GM19025 (cell line): ENCODE results near the gene MAP1LC3B.

Experiments
- ATAC-seq: cut with Tn5 transposase; IDR thresholded peaks from one replicate; pipeline ENCODE4 v1.9.1; 2021; ENCODE audit warnings: mild to moderate bottlenecking, low read depth, moderate library complexity; ENCODE audit not compliant: unreplicated experiment

MAP1LC3B gene

DNA sequence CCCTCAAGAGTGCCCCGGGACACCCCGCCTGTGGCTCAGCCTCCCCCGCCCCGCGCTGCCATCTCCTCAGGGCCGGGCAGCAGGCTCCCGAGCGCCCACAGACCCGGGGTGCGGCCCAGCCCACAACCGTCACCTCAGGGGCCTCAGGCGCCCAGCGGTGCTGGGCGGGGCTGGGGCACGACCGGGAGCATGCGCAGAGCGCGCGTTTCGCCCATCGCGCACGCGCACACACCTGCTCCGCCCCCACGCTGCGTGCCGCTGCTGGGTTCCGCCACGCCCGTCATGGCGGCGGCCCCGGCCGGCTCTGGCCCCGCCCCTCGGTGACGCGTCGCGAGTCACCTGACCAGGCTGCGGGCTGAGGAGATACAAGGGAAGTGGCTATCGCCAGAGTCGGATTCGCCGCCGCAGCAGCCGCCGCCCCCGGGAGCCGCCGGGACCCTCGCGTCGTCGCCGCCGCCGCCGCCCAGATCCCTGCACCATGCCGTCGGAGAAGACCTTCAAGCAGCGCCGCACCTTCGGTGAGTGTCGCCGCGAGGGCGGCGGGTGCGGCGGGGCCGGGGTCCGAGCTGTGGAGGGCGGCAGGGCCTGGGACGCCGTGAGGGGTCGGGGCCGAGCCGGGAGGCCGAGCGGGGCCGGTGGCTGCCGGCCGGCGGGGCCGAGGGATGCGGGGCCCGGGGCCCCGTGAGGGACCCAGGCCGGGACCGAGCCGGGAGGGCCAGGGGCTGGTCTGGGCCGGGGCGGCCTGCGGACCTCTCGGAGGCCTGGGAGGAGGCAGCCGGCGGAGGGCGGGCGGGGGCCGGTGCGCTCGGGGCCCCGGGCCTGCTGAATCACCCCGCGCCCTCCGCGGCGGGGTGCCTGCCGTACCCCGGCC is at the start of gene MAP1LC3B:
Gene MAP1LC3B, plus strand, starts transcription at position 387 of the 871 bp plus-strand sequence. Its CDS starts 92 bp downstream, at position 479.
- peak; percentile 60 for ATAC-seq

DNA sequence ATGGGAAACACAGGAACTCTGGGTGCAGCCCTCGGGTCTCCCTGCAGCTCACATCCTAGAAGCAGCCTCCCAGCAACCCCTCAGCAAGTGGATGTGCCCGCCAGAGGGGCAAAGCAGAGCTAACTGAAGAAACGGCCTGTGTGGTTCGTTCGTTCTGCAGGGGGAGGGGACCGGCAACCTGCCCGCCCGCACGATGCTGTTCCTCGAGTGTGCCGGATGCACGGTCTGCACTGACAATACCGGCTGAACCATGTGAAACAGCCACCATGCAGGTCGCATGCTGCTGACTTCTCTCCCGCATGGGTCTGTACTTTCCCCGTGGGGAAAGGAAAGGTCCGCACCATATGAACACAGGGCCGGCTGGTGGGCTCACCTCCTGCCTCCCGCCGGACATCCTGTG is 49.6 kb upstream of the MAP1LC3B start:
- no peak for ATAC-seq

DNA sequence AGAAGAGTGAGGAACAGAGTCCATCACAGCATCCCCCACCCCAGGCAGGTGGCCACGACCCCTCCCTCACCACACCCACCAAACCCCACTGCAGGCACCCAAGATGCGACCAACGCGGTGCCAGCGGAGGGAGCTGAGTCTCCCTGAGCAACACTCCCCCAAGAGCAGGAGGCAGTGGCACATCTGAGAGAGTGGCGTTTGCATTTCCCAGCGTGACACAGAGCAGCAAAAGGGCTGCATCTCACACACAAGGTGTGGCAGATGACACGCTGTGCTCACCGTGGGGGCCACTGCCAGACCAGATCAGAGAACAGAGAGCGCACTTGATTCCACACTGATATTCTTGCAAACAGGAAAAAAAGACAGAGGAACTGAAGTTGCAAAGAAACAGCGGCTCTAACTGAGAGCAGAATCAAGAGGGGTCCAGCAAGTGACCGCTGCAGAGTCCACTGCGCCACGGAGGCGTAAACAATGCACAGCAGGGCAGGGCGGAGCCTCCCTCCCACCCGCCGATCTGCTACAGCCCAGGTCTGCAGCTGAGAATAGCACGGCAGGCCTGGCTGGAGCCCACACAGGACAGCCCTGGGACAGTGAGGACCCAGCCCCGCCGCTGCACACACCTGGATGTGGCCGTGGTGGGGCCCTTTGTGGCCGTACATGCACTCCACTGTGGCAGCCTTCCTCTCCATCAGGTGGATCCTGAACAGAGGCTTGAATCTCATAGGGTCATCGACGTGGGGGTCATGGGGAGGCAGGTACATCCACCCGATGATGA is 49.0 kb upstream of the MAP1LC3B start:
- no peak for ATAC-seq

DNA sequence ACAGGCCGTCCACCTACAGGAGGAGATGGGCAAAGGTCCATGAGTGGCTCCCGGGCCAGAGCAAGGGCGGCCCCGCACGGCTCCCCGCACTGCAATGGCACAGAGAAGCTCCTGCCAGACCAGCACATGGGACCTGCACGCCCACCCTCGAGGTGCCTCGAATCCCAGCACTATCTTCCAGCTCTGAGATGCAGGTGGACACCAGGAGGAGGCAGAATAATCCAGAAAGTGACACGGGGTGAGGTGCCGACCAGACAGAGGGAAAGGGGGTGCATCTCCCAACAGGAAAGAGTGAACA is 48.4 kb upstream of the MAP1LC3B start:
- ATAC-seq, result no peak

DNA sequence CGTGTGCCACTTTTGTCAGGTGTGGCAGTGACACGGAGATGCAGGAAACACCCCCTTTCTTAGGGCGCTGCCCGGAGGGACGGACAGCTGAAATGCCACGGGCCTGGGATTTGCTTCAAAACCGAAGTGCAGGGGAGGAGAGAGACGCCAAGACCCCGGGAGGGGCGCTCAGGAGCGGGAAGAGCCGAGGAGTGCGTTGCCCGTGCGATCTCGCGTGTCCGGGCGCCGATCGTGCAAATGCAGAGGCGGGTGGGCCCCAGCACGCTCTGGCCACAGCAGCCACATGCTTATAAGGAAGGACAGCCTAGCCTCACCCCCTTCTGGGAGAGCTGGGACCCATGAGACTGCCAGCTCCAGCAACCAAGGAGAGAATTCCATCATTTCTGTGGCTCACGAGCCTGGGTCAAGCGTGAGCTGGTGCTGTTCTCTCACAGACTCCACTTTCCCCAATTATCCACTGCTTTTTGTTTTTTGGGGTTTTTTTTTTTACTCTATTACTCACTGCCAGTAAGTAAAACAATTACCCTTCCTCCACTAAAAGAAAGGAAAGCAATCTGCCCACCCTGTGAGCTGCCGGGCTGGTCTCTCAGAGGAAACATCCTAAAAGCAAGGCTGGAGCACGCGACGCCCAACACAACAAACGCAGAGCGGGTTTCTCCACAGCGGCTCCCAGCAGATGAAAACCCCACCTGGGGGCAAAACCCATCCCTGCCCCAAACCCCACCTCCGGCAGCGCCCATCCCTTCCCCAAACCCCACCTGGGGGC is 47.8 kb upstream of the MAP1LC3B start:
- ATAC-seq, result no peak

DNA sequence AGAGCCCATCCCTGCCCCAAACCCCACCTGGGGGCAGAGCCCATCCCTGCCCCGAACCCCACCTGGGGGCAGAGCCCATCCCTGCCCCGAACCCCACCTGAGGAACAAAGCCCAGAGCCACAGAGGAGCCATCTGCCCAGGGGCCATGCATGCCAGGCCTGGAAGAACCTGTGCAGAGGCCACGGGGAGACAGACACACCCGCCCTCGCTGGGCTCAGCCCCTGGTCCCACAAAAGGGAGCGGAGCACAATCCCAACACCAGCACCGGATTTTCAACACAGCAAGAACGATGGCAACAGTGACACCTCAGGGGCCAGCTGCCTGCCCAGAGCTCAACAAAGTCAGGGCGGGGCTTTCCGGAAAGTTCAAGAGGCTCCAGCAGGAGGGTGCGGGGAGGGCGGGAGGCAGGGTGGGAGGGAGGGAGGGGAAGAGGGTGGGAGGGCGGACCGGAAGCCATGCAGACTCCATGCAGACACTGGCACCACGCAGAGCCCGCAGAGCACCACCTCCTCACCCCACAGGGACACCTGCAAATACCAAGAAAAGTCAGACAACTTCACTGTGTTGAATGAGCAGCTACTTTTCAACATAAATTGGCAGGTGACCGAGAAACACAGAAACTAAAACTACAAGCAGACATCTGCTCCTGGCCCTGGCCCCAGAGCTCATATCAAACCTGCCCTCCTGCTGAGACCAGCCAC is 47.1 kb upstream of the MAP1LC3B start:
- ATAC-seq, result no peak

DNA sequence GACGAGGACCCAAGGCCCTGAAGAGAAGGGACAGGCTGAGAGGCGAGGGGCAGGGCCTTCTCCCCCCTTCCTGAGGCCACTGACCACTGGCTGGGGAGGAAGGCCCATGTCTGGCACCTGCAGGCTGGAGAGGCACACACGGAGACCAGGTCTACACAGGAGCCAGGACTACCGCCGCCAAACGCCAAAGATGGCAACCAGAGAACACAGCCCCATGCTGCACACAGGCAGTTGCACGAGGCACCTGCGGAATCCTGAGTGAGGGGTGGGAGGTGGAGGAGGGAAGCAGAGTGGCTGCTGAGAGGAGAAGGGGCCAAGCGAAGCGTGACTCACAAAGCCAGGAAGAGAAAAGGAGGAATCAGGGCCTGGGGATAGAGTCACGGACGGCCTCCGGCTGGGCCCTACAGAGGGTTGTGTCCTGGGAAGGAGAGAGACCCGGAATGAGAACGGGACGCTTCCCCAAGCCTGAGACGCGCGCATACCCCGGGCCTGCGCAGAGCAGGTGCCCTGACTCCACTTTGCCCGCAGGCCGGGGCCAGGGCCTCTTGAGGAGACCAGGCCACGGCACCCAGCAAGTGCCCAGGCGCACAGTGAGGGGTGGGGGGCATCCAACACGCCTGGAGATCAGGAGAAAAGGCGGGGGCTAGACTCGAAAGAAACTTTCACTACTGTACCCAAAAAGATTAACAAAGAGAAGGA is 46.3 kb upstream of the MAP1LC3B start:
- ATAC-seq, result no peak

DNA sequence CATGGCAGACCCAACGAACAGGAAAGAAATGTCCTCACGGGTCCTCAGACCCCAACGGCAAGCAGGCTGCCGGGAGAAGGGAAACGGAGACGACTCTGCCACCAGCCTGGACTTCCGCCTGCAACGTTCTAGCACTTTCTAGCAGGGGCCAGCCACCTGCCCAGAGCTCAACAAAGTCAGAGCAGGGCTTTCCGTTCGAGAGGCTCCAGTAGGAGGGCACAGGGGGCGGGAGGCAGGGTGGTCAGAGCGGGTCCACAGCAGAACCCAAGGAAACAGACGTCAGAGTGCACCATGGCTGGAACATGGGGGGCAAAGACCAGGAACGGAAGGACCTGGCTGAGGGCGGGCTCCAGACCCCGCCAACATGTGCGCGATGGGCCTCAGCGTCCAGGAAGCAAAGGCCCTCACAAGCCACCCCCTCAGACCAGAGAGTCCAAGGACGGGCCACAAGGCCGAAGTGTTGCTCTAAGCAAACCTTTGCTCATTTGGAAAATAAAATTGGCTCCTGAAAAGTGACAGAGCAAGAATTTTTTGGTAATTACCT is 45.5 kb upstream of the MAP1LC3B start:
- no peak for ATAC-seq

DNA sequence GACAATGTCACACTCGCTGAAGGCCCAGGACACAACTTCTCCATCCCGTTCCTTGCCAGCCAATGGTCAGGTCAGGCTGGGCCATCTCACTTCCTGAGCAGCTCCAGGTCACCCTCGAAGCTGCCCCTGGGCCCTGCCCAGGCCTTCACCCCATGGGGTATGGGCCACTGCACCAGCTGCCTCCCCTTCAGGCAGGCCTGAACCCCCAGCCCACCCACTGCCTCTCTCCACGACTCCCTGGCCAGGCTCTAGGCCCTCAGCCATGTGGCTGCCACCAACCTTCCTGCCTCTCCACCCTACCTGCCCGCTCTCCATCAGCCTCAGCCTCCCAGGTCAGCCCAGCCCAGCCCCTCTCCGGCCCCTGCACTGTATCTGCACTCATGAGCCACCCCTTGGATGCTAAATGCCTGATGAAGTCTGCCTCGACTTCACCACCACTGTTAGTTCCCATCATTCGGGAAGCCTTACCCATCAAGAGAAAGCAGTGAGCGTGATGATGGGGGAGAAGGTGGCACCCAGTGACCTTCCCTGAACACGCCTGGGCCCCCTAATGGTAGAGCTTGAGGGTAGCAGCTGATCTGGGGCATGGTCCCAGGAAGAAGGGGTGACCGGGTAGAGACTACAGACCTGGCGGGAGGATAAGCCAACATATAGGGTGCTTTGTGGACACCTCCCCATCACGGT is 44.1 kb upstream of the MAP1LC3B start:
- no peak for ATAC-seq

DNA sequence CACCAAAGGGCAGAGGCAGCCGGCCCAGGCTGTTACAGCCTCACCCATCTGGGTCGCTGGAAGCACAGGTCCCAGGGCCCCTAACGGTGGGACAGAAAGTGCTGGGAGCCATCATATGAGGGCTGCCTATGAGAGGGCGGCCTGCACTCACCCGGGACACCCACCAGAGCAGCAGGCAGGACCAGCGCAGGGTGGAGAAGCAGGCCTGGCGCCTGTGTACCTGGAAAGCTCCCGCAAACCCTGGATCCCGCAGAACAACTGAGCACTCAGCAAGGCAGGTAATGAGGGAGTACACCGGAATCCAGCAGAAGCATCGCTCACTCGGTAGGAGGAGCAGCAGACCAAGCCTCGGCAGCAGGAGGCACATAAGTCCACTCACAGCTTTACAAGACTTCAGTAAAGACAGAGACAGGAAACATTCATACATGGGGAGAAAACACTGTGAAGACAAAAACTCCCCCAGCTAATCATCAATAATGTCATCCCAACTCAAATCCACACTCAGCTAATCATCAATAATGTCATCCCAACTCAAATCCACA is 43.4 kb upstream of the MAP1LC3B start:
- no peak for ATAC-seq

DNA sequence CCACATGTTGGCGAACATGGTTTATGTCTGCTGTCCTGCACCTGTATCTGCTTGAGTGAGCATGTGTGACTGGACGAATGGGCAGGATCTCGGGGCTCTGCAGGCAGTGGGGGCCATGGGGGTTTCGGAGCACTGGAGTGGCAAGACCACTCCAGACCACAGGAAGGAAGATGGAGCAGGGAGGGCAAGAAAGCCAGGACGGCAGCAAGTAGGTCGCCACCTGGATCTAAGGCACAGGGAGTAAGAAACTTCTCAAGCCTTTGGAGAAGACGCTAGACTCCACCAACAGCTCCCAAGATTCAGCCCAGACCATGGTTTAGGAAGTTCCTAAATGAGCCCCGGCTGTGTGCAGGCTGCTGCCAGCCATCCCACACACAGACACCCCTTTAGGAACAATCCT is 42.1 kb upstream of the MAP1LC3B start:
- no peak for ATAC-seq

DNA sequence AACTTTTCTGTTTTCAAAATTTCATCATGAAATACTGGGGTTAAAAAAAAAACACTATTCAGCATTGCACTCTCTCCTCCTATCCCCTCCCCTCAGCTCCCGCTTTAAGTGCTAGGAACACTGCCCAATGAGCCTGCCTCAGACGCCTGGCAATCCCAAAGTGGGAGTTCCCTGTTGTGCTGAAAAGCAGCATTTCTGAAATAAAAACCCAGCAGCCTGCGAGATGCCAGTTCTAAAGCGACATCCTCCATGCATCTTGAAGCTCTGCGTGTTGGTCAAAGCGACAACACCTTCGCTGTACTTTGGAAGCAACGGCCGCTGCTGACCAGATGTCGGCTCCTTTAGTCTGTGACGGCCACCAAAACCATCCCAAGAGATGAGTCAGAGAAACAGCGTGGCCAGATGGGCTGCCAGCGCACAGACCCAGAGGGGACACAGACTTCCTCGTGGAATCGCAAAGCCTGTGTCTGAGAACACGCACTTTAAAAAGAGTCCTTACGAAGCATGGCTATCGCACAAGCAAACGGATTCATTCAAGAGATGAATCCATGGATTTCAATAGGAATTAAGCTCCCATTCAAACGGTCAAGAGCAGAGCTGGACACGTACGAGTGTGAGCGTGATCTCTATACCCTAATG is 41.3 kb upstream of the MAP1LC3B start:
- ATAC-seq, result no peak

DNA sequence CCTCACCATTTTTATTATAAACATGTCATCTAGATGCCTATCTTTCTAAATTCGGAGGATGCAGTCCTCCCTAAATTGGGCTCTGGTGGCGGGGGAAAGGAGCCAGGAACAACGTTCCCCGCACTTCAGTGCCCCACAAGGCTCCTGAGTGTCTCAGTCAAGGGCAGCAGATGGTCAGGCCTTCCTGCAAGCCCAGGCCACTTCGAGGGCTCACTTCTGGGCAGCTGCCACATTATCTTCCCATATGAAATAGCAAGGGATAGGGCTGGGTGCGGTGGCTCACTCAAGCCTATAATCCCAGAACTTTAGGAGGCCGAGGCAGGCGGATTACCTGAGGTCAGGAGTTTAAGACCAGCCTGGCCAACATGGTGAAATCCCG is 40.8 kb upstream of the MAP1LC3B start:
- no peak for ATAC-seq

DNA sequence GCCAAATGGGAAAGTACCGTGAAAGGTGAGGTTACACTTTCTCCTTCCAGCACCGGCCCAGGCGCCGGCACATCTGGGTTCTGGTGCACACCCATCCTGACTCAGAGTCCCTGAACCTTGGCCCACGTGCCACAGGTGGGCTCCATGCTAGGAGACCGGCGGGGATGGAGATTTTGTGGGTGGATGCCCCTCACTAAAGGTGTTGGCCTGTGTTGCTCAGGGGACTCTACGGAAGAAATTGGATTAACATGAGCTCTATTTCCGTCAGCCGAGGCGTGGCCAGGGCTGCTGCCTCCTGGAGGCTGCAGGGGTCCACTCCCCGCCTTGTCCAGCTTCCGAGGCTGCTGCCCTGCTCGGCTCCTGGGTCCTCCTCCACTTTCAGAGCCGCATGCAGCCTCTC is 39.3 kb upstream of the MAP1LC3B start:
- no peak for ATAC-seq

DNA sequence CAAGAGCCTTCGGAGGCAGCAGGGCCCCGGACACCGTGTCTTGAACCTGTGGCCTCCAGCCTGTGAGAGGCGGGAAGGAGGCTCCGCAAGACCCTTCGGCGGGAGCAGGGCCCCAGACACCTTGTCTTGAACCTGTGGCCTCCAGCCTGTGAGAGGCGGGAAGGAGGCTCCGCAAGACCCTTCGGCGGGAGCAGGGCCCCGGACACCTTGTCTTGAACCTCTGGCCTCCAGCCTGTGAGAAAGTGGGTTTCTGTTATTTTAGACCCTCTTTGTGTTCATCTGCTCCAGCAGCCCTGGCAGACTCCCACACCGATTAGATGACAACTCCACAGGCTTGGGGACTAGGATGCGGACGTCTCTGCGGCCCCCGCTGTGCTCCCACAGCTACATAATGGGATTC is 38.5 kb upstream of the MAP1LC3B start:
- ATAC-seq, result no peak

DNA sequence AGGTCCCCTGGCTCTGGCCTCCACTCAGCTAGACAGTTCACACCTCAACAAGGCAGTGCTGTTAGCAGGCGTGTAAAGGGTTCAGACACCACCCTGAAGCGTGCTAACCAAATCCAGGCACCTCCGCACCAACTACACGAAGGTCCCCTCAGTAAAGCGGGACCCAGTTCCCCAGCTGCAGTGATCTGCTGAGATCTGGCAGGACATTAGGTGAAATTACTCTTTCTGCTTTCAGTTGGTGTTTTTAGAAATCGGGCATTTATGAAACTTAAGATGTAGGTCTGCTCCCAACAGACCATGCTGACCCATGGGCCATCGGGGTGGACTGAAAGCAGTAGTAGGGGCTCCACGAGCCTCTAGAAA is 35.7 kb upstream of the MAP1LC3B start:
- no peak for ATAC-seq

DNA sequence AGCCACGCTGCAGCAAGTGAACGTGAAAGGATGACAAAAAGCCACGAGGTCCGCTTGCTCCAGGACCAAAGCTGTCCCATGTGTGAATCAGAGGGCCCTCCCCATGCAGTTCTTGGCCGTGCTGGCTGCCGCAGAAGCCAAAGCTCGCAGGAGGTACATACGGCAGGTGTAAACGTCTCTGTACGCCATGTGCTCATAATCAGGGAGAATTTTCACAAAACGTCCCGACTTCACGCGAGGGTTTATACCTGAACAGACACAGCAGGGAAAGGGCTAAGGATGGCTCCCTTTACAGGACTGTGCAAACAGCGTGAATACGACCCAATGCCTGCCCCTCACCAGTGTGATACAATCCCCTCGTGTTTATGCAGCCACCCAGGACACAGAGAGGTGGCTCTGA is 33.9 kb upstream of the MAP1LC3B start:
- no peak for ATAC-seq

DNA sequence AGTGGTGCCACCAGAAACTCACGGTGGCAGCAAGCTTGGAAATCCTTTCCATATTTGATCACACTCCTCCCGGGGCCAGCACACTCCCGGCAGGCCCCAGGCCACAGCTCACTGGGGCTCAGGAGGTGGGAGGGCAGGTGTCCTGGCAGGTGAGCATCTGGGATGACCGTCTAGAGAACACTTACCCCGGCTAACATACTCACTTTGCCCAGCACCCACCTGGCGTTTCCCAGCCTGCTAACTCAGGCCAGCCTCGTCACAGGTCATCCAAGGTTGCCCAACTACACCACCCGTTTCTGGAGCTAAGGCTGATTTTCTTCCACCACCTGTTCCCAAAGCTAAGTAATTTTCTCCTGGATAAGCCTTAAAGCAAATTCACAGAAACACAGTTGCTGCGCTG is 33.4 kb upstream of the MAP1LC3B start:
- ATAC-seq, result no peak

DNA sequence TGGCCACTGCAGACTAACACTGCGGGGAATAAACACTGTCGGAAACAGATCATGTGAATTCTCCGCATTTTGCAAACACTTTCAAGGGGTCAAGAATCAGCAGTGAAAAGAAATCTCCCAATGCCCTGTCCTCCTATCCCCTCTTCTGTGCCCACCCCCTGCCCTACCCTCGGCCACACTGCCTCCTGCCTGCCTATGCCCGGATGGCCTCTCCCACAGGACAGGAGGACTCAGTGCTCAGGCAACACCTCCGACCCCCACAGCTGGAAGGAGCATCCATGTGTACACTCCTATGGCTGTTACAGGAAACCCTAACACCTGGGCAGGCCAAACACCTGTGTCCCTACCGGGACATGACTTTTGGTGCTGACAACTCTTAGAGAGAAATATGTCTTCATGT is 33.0 kb upstream of the MAP1LC3B start:
- no peak for ATAC-seq
